GM21529 (cell line): Measurements from ENCODE around the gene RAB40C.

Experiments
- ATAC-seq: cut with Tn5 transposase; IDR thresholded peaks from one replicate; pipeline ENCODE4 v1.9.1; 2021; ENCODE audit not compliant: unreplicated experiment

Gene RAB40C

GRCh38 chr16:666572-666971 lies 76.7 kb downstream of the RAB40C start:
- ATAC-seq: no peak

- no peak for ATAC-seq
Measured at GRCh38 chr16:667113-667779, 77.4 kb downstream of the RAB40C start.

- peak; percentile 82 for ATAC-seq
Measured at GRCh38 chr16:667780-668518, 78.1 kb downstream of the RAB40C start, which contains the start of gene RHOT2. TSS of gene RHOT2 (plus strand) at chr16:668132. CDS start at chr16:668200, 68 bp downstream.

GRCh38 chr16:668519-669171 lies 78.8 kb downstream of the RAB40C start:
- peak; percentile 15 for ATAC-seq

- no peak for ATAC-seq
Measured at GRCh38 chr16:669666-670065, 79.8 kb downstream of the RAB40C start.

GRCh38 chr16:670485-671352 lies 80.9 kb downstream of the RAB40C start:
- ATAC-seq: no peak

- no peak for ATAC-seq
Measured at GRCh38 chr16:671353-672131, 81.7 kb downstream of the RAB40C start.

GRCh38 chr16:672371-672770 lies 82.5 kb downstream of the RAB40C start:
- no peak for ATAC-seq

GRCh38 chr16:672851-673250 lies 83.0 kb downstream of the RAB40C start:
- ATAC-seq: no peak

GRCh38 chr16:673399-673991 lies 83.6 kb downstream of the RAB40C start:
- ATAC-seq: no peak

GRCh38 chr16:674214-674881 lies 84.5 kb downstream of the RAB40C start:
- ATAC-seq: no peak

- ATAC-seq: no peak
Measured at GRCh38 chr16:674968-675883, 85.4 kb downstream of the RAB40C start, which contains the start of gene RHBDL1. TSS of gene RHBDL1 (plus strand) at chr16:675671. CDS start at chr16:675791, 120 bp downstream.

GRCh38 chr16:675884-676564 lies 86.2 kb downstream of the RAB40C start:
- no peak for ATAC-seq

- ATAC-seq: no peak
Measured at GRCh38 chr16:676565-676902, 86.7 kb downstream of the RAB40C start.

- no peak for ATAC-seq
Measured at GRCh38 chr16:676913-677312, 87.0 kb downstream of the RAB40C start.

- ATAC-seq: no peak
Measured at GRCh38 chr16:677316-678190, 87.7 kb downstream of the RAB40C start.
